AG04450 (cell line): Measurements from ENCODE around the gene CALML5. TPM values are rescaled to one million over a fixed set of nuclear protein-coding genes. Genes with fewer than 3 reads are reported as not detected.

Source experiments
- CTCF ChIA-PET: fragments of 300-600, 350-600 bp; formaldehyde crosslinking; extraction: SDS; loops from one replicate; lab custom pipeline; 2022; ENCODE audit warnings: antibody characterized with exemption, inconsistent platforms; lab: Charles Lee
- POLR2A ChIA-PET: fragments of 350-600 bp; formaldehyde crosslinking; extraction: SDS; loops from one replicate; lab custom pipeline; 2021; ENCODE audit warnings: antibody characterized with exemption, inconsistent platforms; lab: Yijun Ruan, JAX
- DNase-seq: peaks from one replicate; pipeline ENCODE4 v3.0.0-alpha.2; 2011; ENCODE audit warnings: low read depth, low spot score
- H3K27ac ChIP-seq: one replicate; pipeline ENCODE4 v1.5.1; 2012; ENCODE audit warnings: low read depth, low read length, control low read depth
- H3K27me3 ChIP-seq: one replicate; pipeline ENCODE4 v1.6.0; 2012; ENCODE audit warnings: low read length; ENCODE audit not compliant: control insufficient read depth, insufficient read depth
- H3K4me3 ChIP-seq: 2 replicates; pipeline ENCODE4 v1.5.1; 2011; ENCODE audit warnings: mild to moderate bottlenecking, low read depth, low read length, control low read depth
- H3K9me3 ChIP-seq: 2 replicates; pipeline ENCODE4 v1.5.1; 2012; ENCODE audit warnings: low read length; ENCODE audit not compliant: control insufficient read depth, insufficient read depth
- polyA plus RNA-seq: library from polyadenylated mRNA; depleted of rRNA; stranded (reverse); fragments of >200 nt; gene quantifications from 2 replicates; pipeline ENCODE4 v1.2.3, GENCODE V29; 2011
- TF ChIP-seq, protein P1 (sequence below): IDR thresholded peaks from 2 replicates; pipeline ENCODE4 v1.5.1; 2011; ENCODE audit warnings: low read depth, low read length, control low read depth, inconsistent platforms

Gene CALML5
- polyA plus RNA-seq, 1 experiment = not detected

DNA sequence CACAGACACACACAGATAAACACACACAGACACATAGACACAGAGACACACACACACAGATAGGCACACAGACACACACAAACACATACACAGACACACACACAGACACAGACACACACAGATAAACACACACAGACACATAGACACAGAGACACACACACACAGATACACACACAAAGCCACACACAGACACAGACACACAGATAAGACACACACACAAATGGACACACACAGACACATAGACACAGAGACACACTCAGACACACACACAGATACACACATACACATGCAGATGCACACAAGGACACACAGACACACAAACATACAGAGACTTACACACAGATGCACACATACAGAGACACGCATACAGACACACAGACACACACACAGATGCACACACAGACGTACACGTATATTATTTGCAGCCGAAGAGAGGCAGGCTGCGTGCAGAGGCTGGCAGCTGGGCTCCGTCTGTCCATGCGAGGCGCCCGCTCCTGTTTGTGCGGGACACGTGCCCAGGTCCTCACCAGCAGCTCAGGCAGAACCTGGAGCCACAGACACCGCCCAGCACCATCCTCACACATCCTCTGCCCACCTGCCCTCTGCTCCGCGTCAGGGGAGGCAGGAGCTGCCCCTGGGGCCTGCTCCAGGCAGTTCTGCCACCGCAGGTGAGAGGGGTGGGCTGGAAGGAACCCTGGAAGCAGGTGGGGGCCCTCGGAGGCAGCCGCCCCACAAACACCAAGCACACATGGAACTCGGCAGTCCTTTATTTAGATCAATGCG is 1.2 kb downstream of the CALML5 start:
- CTCF ChIA-PET = no interaction called here
- POLR2A ChIA-PET = no interaction called here
- peaks cover 35% of the 10 kb centered on the region for H3K27me3 ChIP-seq
- H3K9me3 ChIP-seq = peaks cover 7% of the 10 kb centered on the region; the same call in 1 of the 2 replicates
- TF ChIP-seq, protein P1, sequence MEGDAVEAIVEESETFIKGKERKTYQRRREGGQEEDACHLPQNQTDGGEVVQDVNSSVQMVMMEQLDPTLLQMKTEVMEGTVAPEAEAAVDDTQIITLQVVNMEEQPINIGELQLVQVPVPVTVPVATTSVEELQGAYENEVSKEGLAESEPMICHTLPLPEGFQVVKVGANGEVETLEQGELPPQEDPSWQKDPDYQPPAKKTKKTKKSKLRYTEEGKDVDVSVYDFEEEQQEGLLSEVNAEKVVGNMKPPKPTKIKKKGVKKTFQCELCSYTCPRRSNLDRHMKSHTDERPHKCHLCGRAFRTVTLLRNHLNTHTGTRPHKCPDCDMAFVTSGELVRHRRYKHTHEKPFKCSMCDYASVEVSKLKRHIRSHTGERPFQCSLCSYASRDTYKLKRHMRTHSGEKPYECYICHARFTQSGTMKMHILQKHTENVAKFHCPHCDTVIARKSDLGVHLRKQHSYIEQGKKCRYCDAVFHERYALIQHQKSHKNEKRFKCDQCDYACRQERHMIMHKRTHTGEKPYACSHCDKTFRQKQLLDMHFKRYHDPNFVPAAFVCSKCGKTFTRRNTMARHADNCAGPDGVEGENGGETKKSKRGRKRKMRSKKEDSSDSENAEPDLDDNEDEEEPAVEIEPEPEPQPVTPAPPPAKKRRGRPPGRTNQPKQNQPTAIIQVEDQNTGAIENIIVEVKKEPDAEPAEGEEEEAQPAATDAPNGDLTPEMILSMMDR = no peak
- DNase-seq = no peak
- no peak overlapping the region for H3K4me3 ChIP-seq
- H3K27ac ChIP-seq = no peak overlapping the region

DNA sequence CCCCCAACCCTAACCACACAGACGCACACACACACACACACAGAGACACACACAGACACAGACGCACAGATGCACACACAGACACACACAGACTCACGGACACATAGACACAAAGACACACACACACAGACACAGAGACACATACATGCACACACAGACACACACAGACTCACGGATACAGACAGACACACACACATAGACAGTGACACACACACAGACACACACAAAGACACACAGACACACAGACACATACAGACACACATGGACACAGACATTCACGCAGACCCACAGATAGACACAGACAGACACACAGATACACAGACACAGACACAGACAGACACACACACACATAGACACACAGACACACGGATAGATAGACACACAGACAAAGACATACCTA is 2.1 kb downstream of the CALML5 start:
- Histone ChIP-seq H3K27ac (no peak overlapping the region), H3K4me3 (no peak overlapping the region), H3K9me3 (peaks cover 15% of the 10 kb centered on the region), H3K27me3 (peaks cover 28% of the 10 kb centered on the region)
- TF ChIP-seq, protein P1 = no peak
- DNase-seq = no peak
- POLR2A ChIA-PET = no interaction called here
- CTCF ChIA-PET = no interaction called here

DNA sequence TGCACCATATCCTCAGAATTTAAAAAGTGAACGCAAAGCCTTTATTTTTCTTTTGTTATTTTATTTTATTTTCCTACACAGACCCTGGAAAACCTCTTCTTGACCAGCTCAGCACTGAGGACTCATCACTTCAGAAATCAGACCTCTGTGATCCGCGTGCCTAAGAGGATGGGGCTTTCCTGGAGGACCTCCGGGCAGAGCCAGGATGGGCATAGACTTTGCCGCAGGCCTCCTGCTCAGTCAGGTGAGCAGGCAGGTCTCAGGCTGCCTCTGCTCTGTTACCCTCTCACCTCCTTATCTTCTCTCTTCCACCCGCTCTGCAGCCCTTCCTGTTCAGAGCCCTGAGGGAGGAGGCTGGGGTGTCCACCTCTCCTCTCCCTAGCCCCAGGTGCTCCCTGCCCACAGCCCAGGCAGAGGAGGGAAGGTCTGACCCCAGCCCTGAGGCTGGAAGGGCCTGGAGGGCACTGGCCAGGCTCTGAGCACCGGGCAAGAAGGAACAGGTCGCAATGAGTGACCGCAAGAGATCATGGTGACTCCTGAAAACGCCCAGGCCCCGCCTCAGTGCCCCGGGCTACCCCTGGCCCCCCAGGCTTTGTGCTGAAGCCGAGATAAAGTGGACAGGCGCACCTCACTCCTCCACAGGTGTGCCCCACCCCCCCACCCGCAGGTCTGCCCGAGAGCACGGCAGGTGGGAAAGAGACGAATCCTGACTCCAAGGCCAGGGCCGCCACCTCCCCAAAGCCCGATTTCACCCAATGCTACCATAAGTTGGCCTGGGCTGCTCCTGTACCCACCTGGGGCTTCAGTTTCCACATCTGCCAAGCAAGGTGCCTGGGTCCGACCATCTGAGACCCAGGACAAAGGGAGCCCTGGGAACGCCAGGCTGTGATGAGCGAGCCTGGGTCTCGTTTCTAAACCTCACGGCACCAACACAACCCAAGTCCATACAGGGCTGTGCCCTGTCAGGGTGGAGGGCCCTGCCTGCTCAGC is 2.8 kb downstream of the CALML5 start:
- Histone ChIP-seq H3K9me3 (peaks cover 18% of the 10 kb centered on the region), H3K27ac (no peak overlapping the region), H3K27me3 (peaks cover 22% of the 10 kb centered on the region), H3K4me3 (no peak overlapping the region)
- no peak for DNase-seq
- TF ChIP-seq, protein P1 = no peak
- POLR2A ChIA-PET = interaction anchor here (0.6 kb wide), 1 partner anchor 265 kb away, joined by 8 read pairs; no protein-coding TSS in a partner anchor
- CTCF ChIA-PET = interaction anchor here (0.7 to 1.0 kb wide), 2 partner anchors 34 to 54 kb away, joined by 3 read pairs; no protein-coding TSS in a partner anchor

DNA sequence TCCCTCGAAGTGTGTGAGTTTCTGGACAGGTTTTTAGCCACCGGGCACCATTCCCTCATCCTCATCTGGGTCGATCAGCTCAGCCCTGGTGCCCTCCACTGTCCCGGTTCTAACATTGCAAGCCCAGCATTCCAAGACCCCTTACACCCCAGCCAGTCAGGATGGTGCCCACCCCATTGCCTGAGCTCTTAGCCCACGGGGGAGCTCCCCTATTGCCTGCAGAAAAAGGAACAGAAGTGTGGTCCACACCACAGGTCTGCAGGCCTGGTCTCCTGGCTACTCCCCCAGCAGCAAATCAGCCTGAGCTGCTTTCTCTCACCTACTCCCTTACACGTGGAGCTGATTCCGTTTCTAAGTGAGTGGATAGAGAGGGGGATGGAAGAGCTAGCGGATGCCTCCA is 4.8 kb downstream of the CALML5 start:
- TF ChIP-seq, protein P1 = no peak
- Histone ChIP-seq H3K4me3 (no peak overlapping the region), H3K27ac (no peak overlapping the region), H3K27me3 (peaks cover 5% of the 10 kb centered on the region), H3K9me3 (peaks cover 20% of the 10 kb centered on the region)
- ChIA-PET POLR2A (interaction anchor here (0.7 kb wide), 1 partner anchor 70 kb away, joined by 3 read pairs; no protein-coding TSS in a partner anchor), CTCF (interaction anchor here (1.2 kb wide), 1 partner anchor 52 kb away, joined by 3 read pairs; no protein-coding TSS in a partner anchor)
- DNase-seq = no peak
